Fibroblast of upper back skin (primary cell): ENCODE results near the gene AGAP3.
A peak's percentile ranks its signal among the peaks of the same experiment; 100 is the strongest.

ENCODE experiments used
- DNase-seq: peaks from one replicate; pipeline ENCODE4 v3.0.0-alpha.2; 2013

AGAP3 gene

DNA sequence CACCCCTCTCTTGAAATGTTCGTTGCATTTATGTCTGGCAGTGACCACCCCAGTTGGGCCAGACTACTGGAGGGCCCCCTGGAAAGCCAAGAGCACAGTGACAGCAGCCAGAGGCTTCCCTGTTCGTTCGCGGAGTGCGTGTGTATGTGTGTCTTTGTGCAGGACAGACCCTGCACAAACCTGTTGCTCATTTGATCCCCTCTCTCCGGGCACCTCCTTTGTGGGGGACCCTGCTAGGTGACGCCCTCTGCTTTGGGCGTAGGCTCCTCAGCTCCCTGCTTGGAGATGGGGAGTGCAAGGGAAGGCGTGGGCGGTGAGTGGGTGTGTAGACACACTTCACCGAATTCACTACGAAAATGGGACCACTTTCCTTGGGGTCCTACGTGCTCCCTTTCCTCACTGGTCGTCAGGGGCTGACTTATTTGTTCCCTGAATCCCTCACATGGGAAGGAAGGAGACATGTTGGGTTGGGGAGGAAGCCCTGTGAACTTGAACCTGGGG lies 38.7 kb downstream of the AGAP3 start:
- no peak for DNase-seq

DNA sequence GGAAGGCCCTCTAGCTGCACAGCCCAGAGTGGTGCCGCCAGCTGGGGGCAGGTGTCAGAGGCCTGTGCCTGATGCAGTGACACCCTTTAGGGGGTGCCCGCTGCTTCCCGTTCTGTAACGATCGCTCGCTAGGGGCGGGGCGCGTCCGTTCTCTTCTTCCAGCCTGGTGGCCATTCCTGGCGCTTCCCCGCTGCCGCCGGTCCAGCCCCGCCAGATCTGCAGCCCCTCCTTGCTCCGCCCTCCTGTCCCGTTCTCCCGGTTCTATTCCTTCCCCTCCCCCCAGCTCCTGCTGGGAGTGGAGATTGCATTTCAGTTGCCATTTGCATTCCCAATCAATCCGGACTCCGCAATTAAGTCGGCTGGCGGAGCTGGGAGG lies 39.2 kb downstream of the AGAP3 start:
- peak; percentile 22 for DNase-seq

DNA sequence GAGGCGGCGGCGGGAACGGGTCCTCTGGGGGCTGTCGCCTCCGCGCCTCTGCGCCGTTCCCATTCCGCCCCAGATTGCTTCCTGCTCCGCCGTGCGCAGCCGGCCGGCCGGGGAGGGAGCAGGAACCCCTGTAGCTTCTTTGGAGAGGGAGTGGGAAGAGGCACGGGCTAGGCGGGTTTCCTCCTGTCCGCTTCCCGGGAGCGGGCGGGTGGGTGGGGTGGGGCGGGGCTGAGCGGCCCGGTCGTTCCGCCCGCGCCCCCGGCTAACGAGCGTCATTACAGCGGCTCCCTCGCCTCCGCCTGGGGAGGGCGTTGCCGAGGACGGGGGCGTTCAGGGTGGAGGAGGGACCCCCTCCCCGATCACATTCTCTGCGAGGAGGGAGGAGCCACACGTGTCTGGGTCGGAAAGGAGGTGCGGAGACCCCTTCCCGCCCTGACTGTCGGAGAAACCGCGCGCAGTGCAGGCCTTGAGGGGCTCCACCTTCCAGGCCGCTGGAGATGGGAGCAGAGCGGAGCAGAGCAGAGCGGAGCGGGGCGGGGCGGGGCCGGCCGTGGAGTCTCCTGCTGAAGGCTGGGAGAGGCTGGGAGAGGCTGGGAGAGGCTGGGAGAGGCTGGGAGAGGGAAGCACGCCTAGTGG lies 39.7 kb downstream of the AGAP3 start:
- peak; percentile 16 for DNase-seq

DNA sequence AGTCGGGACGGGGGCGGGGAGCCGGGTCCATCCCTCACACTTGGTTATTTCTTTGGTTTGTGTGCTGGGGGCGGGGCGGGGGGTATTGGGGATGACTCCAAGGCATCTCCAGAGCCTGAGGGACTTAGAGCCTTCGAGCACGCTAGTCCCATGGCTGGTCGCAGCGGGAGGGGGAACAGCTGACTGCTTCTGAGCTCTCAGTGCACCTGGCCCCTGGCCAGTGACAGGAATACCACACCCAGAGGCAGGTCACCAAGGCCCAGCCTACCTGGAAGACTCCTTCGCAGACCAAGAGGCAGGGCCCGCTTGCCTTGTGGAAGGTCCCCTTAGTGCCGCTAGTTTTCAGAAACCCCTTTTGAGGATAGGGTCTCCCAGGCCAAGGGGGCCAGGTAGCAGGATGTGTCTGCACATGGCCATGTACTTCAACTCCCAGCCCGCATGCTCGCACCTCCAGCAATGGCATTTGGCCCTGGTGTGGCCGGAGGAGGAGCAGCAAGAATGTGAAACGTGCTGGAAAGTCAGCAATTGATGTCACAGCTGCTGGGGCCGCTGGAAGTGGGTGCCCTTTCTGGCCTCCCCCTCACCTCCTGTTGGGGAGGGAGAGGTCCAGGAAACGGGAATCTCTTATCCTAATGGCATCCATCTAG lies 40.3 kb downstream of the AGAP3 start:
- no peak for DNase-seq

DNA sequence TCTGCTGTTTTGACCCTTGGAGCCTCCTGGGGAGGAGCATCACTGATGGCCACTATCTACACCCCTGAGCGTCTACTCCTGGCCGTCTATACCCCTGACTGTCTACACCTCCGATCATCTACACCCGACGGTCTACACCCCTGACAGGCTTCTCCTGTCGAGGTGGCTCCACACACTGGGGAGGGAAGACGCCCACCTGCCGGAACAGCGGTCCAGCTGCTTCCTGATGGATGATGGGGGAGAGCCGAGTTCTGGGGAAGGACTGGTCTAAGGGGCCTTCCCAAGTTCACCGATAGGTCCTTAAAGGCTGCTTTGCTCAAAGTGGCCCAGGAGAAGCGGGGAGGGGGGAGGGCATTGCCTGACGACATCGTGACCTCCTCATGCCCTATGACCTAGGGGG lies 41.9 kb downstream of the AGAP3 start:
- DNase-seq, result no peak

DNA sequence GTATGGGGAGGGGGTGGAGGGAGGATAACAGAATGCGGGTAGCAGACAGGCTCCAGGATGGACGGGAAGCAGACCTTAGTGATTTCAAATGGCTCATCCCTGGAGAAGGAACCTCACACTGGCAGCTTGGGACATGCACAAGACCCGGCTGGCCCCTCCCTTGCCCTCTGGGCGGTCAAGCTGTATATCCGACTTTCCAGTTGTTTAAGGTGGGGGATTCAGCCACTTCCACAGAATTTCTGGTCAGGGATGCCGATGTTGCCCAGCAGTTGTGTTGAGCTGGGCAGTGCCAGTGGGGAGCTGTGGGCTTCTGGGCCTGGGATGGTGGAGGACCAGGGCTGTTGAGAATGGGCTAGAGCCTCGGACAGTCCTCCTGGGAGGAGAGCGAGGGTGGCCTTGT lies 42.4 kb downstream of the AGAP3 start:
- no peak for DNase-seq

DNA sequence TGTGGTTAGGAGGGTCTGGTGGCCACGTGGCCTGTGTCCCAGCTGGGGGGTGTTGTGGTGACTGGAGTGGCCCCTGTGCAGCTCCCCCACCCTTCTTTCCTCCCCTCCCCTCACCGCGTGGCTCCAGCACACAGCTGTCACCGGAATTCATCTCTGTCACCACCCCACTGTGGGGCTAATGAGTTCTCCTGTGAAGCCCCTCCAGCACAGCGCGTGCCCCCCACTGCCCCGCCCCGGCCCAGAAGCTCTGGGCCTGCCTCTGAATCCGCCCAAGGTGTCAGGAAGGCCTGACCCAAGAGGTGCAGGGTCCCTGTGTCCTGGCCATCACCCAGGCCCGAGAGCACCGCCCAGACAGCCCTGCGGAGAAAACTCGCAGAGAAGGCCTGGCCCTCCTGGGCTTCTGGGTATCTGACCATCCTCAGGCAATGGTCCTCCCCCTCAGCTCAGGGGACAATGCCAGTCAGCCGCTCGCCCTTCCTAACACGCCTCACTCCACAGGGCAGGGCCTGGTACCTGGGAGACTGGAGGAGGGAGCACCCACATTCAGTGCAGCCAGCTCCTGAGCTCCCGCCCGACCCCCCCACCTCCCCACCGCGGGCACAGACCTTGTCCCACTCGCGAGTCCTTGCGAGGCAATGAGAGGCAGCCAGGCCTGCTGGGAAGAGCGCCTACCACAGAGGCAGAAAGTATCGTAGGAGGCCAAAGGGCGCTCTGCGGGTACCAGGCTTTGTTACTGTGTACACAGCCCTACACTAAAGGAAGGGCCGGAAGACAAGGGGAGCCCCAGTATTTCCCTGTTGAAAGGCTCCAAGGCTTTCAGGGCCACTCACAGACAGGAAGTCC lies 43.1 kb downstream of the AGAP3 start:
- DNase-seq, result no peak

DNA sequence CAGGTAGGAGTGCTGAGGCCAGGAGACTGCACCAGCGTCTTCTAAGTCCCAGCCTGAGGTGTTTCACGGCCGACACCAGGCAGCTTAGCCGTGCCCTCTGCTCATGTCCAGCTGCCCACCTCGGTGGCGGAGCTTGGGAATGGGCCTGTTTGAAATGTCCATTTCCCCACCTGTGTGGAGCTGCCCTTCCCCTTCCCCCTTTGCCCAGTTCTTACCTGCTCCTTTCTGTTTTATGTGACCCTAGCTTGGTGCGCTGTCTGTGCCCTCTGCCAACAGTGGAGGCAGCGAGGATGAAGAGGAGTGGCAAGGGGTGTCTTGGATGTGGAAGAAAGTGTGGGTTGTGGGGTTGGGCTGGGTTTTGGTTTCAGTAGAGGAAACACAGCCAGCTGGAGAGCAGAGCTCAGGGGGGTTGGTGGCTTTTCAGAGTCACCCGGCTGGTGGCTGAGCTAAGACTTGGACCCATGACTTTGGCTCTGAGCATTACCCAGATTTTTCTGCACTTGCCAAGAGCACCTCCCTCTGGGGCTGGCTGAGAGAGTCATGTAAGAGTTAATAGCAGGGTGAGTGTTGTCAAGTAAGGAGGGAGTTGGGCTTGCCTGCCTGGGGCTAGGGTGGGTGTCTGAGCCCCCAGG lies 43.8 kb downstream of the AGAP3 start:
- no peak for DNase-seq

DNA sequence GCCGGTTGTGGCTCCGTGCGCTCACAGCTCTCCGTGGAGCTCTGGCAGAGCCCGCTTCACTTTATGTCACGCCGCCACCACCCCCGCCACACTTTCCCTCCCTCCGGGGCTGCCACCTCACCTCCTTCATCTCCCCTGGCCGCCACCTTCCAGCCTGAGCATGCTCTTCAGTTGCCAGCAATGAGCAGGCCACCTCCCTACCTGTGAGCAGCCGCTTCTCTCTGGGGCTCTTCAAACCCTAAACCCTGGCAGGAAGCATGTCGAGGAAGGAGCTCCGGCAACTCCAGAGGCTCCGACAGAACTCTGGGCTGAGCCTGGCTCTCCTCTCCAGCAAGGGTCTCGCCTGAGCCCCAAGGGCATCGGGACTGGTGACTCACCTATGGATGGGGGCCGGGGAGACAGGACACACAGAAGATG lies 44.5 kb downstream of the AGAP3 start:
- no peak for DNase-seq

DNA sequence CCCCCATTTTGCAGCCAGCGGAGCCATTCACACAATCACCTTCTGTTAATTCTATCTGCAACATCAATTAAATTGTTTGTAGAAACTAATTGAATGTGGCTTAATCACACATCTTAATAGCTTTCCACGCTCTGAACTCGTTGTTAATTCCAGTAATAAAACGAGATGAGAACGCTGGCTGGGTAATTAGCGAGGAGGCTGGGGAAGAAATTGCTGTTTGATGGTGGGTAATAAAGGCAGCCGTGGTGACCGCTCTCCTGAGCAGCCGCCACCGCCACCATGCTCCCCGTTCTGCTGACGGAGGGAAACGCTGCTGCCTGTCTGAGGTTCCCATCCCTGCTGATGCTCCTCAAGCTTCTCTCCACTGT lies 44.9 kb downstream of the AGAP3 start:
- no peak for DNase-seq

DNA sequence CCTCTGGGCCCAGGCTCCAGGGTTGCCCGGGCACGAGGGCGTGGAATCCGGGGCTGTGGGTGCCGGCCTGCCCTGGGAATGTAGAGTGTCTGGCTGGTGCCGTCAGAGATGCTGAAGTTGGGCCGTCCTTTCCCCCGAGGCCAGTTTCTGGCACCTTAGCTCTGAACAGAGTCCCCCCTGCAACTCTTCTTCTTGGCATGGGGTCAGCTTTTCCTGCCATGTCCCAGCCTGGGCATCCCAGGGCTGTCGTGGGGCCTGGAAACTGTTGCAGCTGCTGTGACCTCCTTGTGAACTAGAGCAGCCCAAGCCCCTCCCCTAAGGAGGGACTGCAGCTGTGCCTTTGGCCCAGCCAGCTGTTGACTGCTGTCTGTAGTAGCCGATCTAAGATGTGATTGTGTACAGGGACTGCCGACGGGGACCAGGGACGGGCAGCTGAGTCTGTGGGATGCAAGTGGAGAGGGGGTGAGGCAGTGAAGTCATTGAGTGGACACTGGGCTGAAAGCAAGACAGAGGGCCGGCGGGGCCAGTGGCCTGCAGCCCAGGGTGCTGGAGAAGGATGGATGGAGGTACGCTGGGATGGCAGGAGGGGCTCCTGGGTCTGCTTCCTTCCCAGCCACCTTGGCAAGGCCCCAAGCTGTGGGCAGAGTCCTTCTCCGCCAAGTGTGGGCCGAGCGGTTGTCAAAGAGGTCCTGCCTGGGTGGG lies 45.5 kb downstream of the AGAP3 start:
- DNase-seq, result no peak

DNA sequence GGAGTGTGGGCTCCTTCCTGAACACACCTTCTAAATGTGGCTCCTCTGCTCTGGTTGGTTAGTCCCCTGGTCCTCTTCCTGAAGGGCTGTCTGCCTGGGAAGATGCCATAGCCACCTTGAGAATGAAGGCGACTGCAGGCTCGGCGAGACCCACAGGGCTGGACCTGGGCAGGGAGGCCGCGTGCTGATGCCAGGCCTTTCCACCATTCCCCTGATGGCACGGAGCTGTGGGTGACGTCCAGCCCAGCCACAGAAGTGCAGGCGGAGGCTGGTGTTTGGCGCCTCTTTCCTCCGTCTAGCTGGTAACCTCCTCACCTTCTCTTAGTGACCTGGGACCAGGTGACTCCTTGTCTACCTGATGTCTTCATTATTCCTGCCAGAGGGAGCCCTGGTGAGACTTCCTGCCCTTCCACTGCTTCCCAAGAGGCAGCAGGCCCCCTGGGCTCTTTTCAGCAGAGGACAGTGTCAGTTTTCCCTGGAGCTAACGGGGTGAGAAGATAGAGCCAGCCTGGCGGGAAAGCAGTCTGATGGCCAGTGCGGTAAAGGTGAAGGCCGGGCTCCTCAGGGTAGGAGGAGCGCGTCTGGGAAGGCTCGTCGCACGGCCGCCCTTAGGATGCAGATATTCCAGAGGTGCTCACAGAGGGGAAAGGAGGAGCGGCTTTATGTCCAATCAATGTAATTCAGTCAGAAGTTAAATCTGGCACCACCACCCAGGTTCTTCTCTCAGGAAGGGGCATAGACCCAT lies 46.4 kb downstream of the AGAP3 start:
- no peak for DNase-seq

DNA sequence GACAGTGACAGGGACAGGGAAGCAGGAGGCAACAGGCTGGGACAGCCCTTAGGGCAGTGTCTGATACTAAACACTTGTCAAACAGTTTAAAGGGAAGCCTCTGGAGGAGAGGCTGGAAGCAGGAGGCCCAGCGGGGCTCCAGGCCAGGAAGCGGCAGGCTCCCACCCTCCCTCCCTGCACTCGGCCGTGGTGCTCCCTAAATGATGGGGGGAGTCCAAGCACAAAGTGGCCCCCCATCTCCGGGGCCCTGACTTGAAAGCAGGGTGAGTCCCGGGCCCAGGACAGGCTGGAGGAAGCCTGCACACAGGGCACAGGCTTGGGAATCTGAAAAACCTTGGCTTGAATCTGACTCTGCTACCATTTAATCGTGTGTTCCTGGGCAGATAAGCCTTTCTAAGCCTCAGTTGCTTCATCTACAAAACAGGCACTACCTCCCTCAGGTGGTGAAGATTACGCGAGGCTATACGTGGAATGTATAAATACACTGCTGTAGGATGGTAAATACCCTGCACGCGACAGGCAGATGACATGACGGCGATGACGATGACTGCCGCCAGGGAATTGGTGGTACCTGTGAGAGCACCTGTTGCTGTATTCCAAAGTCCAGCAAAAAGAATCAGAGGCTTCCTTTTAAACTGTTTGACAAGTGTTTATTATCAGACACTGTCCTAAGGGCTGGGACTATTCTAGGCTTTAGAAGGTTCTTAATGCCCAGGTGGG lies 47.2 kb downstream of the AGAP3 start:
- no peak for DNase-seq

DNA sequence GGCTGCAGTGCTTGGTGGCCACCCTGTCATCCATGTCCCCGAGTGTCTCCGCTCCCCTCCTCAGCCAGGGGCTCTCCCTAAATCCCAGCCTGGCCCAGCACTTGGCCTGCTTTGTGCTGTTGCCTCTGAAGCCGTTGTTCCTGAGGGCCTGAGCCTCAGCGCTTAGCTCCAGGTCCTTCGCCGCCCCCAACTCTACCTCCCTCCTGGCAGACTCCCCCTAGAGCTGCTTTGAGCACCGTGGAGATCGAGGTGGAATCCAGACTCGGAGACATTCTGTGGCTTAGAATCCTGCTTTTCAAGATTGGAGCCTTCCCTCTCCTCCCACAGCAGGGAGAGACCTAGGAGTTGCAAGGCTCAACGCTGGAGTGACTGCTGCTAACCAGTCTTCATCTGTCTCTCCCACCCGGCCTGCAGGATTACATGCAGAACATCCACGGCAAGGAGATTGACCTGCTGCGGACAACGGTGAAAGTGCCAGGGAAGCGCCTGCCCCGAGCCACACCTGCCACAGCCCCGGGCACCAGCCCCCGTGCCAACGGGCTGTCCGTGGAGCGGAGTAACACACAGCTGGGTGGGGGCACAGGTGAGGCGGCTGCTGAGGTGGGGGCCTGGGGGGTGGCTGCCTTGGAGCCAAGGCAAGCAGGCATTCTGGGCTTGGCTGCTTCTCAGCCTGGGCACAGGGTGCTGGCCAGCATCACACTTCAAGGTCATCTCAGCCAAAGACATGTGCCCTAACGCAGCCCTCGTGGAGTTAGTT lies 47.9 kb downstream of the AGAP3 start:
- no peak for DNase-seq

DNA sequence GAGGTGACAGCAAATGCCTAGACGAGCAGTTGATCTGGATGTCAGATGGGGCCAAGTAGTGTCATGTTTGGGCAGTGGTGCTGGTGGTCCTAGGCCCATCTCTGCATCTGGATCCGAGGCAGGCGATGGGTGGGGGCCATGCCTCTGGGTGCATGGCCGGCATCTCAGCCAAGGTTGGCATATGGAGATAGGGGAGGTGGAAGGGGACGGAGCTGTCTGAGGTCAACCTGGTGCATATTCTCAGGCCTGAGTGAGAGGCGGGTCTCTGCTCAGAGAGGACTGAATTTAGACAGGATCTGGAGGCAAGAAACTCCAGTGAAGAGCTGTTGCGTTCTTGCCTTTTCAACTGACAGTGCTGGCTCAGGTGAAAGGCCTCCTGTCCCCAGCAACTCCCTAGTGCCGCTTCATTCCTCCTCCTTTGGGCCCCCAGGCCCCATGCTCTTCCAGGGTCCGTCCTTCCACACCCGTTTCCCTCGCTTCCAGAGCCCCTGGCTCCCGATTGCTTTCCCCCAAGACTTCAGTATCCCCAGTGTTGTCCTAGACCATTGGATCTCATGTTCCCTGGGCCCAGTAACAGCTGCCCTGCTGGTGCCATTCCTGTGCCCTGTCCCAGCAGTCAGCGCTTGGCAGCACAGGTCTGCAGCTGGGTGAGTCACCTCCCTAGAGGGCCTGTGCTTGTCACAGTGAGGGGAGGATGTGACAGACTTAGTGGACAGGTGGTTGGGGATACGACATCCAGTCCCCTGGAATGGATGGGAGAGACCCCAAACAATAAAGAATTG lies 48.7 kb downstream of the AGAP3 start:
- no peak for DNase-seq

DNA sequence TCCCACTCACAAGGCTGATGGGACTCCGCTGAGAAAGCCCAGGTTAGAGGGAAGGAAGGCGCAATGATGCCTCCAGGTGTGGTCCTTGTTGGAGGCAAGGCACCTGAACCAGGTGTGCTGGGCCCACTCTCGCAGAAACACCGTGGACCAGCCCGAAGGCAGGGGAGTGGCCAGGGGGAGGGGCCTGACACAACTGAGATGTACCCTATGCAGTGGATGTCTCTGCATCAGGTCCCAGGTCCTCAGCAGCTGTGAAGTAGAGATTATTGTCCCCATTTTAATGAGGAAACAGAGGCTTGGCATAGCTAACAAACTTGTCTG lies 49.2 kb downstream of the AGAP3 start:
- DNase-seq, result no peak

DNA sequence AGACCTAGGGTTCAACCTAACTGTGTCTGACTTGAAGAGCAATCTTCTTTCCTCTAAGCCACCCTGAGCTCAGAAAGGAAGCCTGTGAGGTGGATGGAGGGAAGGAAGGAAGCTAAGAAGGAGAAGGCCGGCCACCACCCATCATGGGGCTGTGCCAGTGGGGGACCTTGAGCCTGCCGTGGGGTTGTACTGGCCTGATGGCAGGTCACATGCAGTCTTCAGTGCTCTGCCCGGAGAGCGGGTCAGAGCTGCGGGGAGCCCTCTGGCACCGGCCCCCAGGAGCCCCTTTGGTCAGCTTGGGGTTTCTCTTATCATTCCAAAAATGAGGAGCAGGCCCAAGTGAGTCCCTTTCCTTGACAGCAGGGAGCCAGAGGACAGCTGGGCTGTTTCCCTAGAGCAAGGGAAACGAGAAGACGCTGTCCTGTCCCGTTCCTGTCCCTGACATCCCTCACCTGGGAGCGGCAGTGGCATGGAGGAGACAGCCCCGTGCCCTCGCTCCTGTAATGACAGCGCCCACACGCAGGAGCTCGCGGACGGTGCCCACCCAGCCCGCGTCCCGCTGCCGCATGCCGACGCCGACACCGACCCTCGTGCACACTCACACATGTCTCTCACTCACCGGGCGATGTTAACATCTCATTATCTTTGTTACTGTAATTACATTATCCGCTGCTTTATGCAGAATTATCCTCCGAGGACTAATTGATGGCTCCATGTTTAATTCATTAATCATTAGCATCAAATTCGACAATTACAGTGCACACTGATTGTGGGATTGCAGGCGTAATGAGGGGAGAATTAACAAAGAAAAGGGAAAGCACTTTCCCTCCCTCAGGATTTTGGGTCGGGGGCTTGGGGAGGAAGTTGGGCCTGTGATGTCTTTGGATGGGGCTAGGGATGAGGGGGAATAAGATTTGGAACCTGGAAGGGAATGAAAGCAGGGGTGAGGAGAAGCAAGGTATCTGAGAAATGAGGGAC lies 49.9 kb downstream of the AGAP3 start:
- DNase-seq, result no peak

DNA sequence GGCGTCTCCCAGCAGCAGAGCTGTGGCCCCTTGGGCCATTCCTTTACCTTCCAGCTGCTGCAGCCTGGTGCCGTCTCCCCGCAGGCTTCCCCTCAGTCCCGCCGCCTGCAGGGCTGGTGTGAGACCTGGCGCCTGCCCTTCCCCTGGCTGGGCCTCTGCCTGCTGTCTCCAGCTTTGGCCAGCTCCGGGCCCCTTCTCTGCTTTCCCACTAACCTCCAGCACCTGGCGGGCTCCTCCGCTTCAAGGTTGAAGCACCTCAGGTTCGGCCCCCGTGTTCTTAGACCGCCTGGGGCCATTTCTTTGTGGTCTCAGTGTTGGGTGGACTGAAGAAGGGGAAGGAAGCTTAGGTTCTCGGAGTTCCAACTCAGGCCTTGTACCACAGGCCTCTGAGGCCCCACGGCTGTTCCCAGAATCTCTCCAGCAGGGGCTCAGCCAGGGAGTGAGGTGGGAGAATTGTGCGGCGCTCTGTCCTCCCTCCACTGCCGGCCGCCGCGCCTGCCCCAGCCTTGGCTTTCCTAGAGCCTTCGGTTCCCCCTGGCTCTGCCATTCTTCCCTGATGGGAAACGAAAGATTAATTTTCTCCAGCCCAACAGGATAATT lies 50.9 kb downstream of the AGAP3 start:
- no peak for DNase-seq
